Naive thymus-derived CD4-positive, alpha-beta T cell (primary cell): ENCODE data around the gene NBL1. TPM values are rescaled to one million over a fixed set of nuclear protein-coding genes. Genes with fewer than 3 reads are reported as not detected.

Source experiments
- ATAC-seq: fragments of 150-1000 bp; cut with Tn5 transposase; 2 replicates; pipeline ENCODE4 v1.10.0; 2021; ENCODE audit warnings: mild to moderate bottlenecking, moderate library complexity
- CTCF ChIA-PET: fragments of 350-600 bp; sonication (Branson Sonifier 250); formaldehyde crosslinking; loops from one replicate; lab custom pipeline; 2021; ENCODE audit warnings: antibody characterized with exemption; lab: Charles Lee
- POLR2A ChIA-PET: fragments of 350-600 bp; sonication (Branson Sonifier 250); formaldehyde crosslinking; loops from one replicate; lab custom pipeline; 2021; ENCODE audit warnings: antibody characterized with exemption, inconsistent platforms; lab: Charles Lee
- DNase-seq, 9 donors: peaks; one replicate each; pipeline versions ENCODE4 v3.0.0 to v3.0.0-alpha.2; 2020 to 2022; ENCODE audit warnings: mixed read lengths in 1 of 9
- H3K27ac ChIP-seq: one replicate; pipeline ENCODE4 v1.7.0; 2013; ENCODE audit warnings: mild to moderate bottlenecking, low read depth, low read length, moderate library complexity
- H3K27me3 ChIP-seq, 2 donors: one replicate each; pipeline ENCODE4 v1.7.0; 2013; ENCODE audit warnings: low read length in 2 of 2, mild to moderate bottlenecking in 2 of 2, moderate library complexity in 2 of 2; ENCODE audit not compliant: control insufficient read depth in 2 of 2, insufficient read depth in 2 of 2
- H3K36me3 ChIP-seq, 3 experiments: 1 replicate in 2 of 3; 2 replicates in 1 of 3; pipeline ENCODE4 v1.7.0; 2013; ENCODE audit warnings: low read length in 3 of 3, mild to moderate bottlenecking in 3 of 3, moderate library complexity in 1 of 3; ENCODE audit not compliant: insufficient read depth in 3 of 3, control insufficient read depth in 2 of 3
- H3K4me1 ChIP-seq, 2 donors: one replicate each; pipeline ENCODE4 v1.7.0; 2013; ENCODE audit warnings: low read length in 2 of 2, mild to moderate bottlenecking in 2 of 2, moderate library complexity in 1 of 2; ENCODE audit not compliant: control insufficient read depth in 2 of 2, insufficient read depth in 2 of 2
- H3K4me3 ChIP-seq: 2 replicates; pipeline ENCODE4 v1.7.0; 2013; ENCODE audit warnings: mild to moderate bottlenecking, low read length
- H3K9me3 ChIP-seq, 3 experiments: 1 replicate in 2 of 3; 2 replicates in 1 of 3; pipeline ENCODE4 v1.7.0; 2013; ENCODE audit warnings: low read length in 3 of 3; ENCODE audit not compliant: control insufficient read depth in 2 of 3
- H3K27ac Mint-ChIP-seq, 9 donors: one replicate each; pipeline ENCODE4 v1.8.0; 2020 to 2022; ENCODE audit warnings: mixed read lengths in 9 of 9, mild to moderate bottlenecking in 8 of 9, moderate library complexity in 5 of 9, inconsistent platforms in 2 of 9
- H3K27me3 Mint-ChIP-seq, 5 donors: one replicate each; pipeline ENCODE4 v1.8.0; 2021 to 2022; ENCODE audit warnings: mixed read lengths in 5 of 5, mild to moderate bottlenecking in 1 of 5
- H3K36me3 Mint-ChIP-seq, 5 donors: one replicate each; pipeline ENCODE4 v1.8.0; 2020 to 2022; ENCODE audit warnings: mixed read lengths in 5 of 5, mild to moderate bottlenecking in 3 of 5, inconsistent platforms in 1 of 5
- H3K4me1 Mint-ChIP-seq, 7 donors: one replicate each; pipeline ENCODE4 v1.8.0; 2020 to 2022; ENCODE audit warnings: mixed read lengths in 7 of 7, mild to moderate bottlenecking in 3 of 7, inconsistent platforms in 1 of 7
- H3K4me3 Mint-ChIP-seq, 10 donors: one replicate each; pipeline ENCODE4 v1.8.0; 2020 to 2022; ENCODE audit warnings: mild to moderate bottlenecking in 10 of 10, mixed read lengths in 10 of 10, moderate library complexity in 6 of 10, inconsistent platforms in 2 of 10
- H3K9me3 Mint-ChIP-seq, 11 donors: one replicate each; pipeline ENCODE4 v1.8.0; 2020 to 2022; ENCODE audit warnings: mixed read lengths in 11 of 11, mild to moderate bottlenecking in 4 of 11, inconsistent platforms in 1 of 11, moderate library complexity in 1 of 11
- intact Hi-C, 2 donors: fragments of 100-400 bp; cut with micrococcal nuclease; formaldehyde crosslinking; loops; one replicate each; pipeline ENCODE4 v1.15.1; 2023
- polyA plus RNA-seq, 2 donors: library from polyadenylated mRNA; unstranded; fragments of 300-500 nt; fragmentation: Illumina TruSeq; gene quantifications; one replicate each; pipeline ENCODE4 v1.2.3, GENCODE V29; 2021
- total RNA-seq, 6 experiments: library from RNA in 5 of 6; stranded (reverse) in 5 of 6; gene quantifications; 1 replicate in 5 of 6; 2 replicates in 1 of 6; pipeline ENCODE4 v1.2.3 and lab custom pipeline; 2021 to 2026

The NBL1 gene
- total and polyA plus RNA-seq, 7 experiments from 2014 or later = 2.5 to 36.1 (median 22.6) TPM

GRCh38 chr1:19650416-19651140 lies 6.5 kb downstream of the NBL1 start:
- peak overlapping the region in 4 of 9 donors; percentile 31 to 67 (median 50) for H3K27ac Mint-ChIP-seq
- intact Hi-C loops = loop anchor here (1.0 to 10.0 kb wide), 4 partner anchors 68 to 466 kb away; partner anchors contain the start of genes EMC1 (in 1 of the 2) and MRTO4 (in 1 of the 2)

DNA sequence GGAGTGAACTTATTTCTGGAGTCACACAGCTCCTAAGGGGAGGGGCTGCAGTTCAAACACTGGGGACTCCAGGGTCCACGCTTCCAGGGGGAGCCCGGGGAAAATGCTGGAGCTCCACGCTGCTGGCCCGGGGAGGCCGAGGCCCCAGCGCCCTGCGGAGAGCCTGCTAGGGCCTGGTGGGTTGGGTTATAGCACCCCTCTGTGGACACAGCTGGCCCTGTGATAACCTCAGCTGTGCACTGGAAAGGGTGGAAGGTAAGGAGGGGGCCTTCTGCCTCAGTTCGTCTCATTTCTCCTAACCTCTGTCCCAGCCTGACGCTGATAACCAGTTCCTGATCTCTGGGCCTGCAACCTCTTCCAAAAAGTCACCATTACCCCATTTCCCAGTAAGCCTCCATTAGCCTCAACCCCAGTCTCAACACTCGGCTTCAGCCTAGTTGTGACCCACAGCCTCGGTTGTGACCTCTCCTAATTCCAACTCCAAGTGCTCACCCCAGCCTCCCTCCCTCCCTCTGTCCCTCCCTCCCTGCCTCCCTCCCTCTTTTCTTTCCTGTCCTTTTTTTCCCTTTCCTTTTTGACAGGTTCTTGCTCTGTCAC lies 7.1 kb downstream of the NBL1 start:
- Histone ChIP-seq H3K4me1 (peaks cover 3 to 4% of the 10 kb centered on the region in 2 donors), H3K36me3 (no peaks in the 10 kb centered on the region), H3K4me3 (no peak overlapping the region), H3K27ac (no peak overlapping the region), H3K27me3 (no peaks in the 10 kb centered on the region), H3K9me3 (no peaks in the 10 kb centered on the region)
- ChIA-PET CTCF (interaction anchor here (0.6 to 2.1 kb wide), 23 partner anchors 10 to 502 kb away, joined by 3 to 10 read pairs (median 3); partner anchors contain the start of gene UBR4), POLR2A (interaction anchor here (0.6 to 1.0 kb wide), 3 partner anchors 55 to 260 kb away, joined by 3 to 5 read pairs (median 3); a partner anchor contains a TSS)
- peaks cover 0 to 11% (median 0%) of the 10 kb centered on the region in 5 donors for H3K27me3 Mint-ChIP-seq
- peaks cover 10 to 31% (median 18%) of the 10 kb centered on the region in 7 donors for H3K4me1 Mint-ChIP-seq
- ATAC-seq (peak; percentile 60), DNase-seq (peak in 6 of 9 donors; percentile 40 to 55 (median 49))
- intact Hi-C loops = loop anchor here (1.0 to 10.0 kb wide), 4 partner anchors 69 to 466 kb away; partner anchors contain the start of genes EMC1 (in 1 of the 2) and MRTO4 (in 1 of the 2)
- H3K27ac Mint-ChIP-seq = peak overlapping the region in 4 of 9 donors; percentile 12 to 65 (median 43)
- H3K4me3 Mint-ChIP-seq = no peak overlapping the region
- peaks cover 0 to 4% (median 0%) of the 10 kb centered on the region in 11 donors for H3K9me3 Mint-ChIP-seq
- no peaks in the 10 kb centered on the region for H3K36me3 Mint-ChIP-seq

More at GRCh38 chr1:19650416-19651140, 6.5 kb downstream of the NBL1 start:
- Mint-ChIP-seq H3K9me3 (peaks cover 0 to 4% (median 0%) of the 10 kb centered on the region in 11 donors), H3K4me1 (peaks cover 17 to 34% (median 24%) of the 10 kb centered on the region in 7 donors), H3K4me3 (peak overlapping the region in 1 of 10 donors; percentile 51), H3K27me3 (peaks cover 0 to 14% (median 0%) of the 10 kb centered on the region in 5 donors), H3K36me3 (no peaks in the 10 kb centered on the region)
- Histone ChIP-seq H3K4me3 (no peak overlapping the region), H3K27ac (no peak overlapping the region), H3K27me3 (no peaks in the 10 kb centered on the region), H3K36me3 (no peaks in the 10 kb centered on the region), H3K9me3 (no peaks in the 10 kb centered on the region), H3K4me1 (peaks cover 3 to 7% of the 10 kb centered on the region in 2 donors)
- CTCF ChIA-PET = interaction anchor here (0.7 to 2.1 kb wide), 19 partner anchors 9 to 440 kb away, joined by 3 to 10 read pairs (median 3); partner anchors contain the start of gene UBR4
- ATAC-seq = no peak
- POLR2A ChIA-PET = interaction anchor here (0.6 to 1.0 kb wide), 3 partner anchors 54 to 260 kb away, joined by 3 to 5 read pairs (median 3); a partner anchor contains a TSS
- no peak for DNase-seq

DNA sequence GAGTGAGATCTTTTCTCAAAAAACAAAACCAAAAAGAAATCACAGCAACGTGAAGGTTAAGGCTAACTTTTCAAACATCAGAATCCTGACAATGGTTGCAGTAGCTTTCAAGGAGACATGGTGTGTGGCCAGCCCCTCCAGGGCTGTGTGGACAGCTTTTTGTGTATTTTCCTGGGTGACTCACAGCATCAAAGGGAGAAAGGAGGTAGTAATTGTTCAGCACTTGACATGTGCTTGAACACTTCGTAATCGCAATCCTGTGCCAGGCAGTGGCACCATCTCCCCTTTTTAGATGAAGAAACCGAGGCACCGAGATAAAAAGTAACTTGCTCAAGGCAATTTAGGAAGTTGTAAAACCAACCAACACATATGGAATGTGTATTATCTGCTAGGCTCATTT lies 10.3 kb downstream of the NBL1 start:
- intact Hi-C loops = loop anchor here in 1 of 2 donors (10.0 kb wide), 1 partner anchor 470 kb away; no protein-coding TSS in a partner anchor
- Histone ChIP-seq H3K4me3 (no peak overlapping the region), H3K36me3 (no peaks in the 10 kb centered on the region), H3K9me3 (no peaks in the 10 kb centered on the region), H3K27ac (no peak overlapping the region), H3K4me1 (peaks cover 0 to 3% of the 10 kb centered on the region in 2 donors), H3K27me3 (no peaks in the 10 kb centered on the region)
- H3K36me3 Mint-ChIP-seq = peaks cover 0 to 5% (median 0%) of the 10 kb centered on the region in 5 donors
- ChIA-PET CTCF (interaction anchor here (0.6 to 1.9 kb wide), 5 partner anchors 8 to 446 kb away, joined by 3 to 10 read pairs (median 3); no protein-coding TSS in a partner anchor), POLR2A (interaction anchor here (0.6 to 0.7 kb wide), 2 partner anchors 54 to 291 kb away, joined by 3 to 4 read pairs; no protein-coding TSS in a partner anchor)
- H3K4me3 Mint-ChIP-seq = no peak overlapping the region
- DNase-seq (no peak), ATAC-seq (no peak)
- no peak overlapping the region for H3K27ac Mint-ChIP-seq
- peaks cover 0 to 15% (median 2%) of the 10 kb centered on the region in 7 donors for H3K4me1 Mint-ChIP-seq
- H3K9me3 Mint-ChIP-seq = no peaks in the 10 kb centered on the region
- H3K27me3 Mint-ChIP-seq = no peaks in the 10 kb centered on the region

DNA sequence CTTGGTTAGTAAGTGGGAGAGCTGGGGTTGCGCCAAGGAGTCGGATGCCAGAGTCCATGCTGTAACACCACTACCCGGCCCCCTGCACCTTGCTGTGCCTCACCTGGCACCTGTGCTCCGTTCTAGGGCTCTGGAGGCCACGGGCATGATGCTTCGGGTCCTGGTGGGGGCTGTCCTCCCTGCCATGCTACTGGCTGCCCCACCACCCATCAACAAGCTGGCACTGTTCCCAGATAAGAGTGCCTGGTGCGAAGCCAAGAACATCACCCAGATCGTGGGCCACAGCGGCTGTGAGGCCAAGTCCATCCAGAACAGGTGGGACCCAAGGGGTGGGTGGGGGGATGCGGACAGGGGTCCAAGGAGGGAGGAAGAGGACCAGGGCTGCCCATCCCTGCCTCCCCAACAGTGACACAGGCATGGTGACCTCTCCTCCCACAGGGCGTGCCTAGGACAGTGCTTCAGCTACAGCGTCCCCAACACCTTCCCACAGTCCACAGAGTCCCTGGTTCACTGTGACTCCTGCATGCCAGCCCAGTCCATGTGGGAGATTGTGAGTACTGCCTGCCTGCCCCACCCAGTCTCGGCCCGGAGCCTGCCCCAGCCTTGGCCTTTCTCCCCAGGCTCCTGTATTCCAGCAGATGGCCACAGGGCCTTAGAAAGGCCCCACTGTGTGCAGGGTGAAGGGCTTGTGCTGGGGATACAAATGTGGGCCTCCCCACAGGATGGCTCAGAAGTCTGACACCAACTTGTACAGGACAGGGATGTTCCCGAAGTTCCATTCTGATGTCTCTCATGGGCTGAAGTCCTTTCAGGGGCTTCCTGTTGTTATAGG lies 11.0 kb downstream of the NBL1 start:
- POLR2A ChIA-PET = interaction anchor here (0.6 kb wide), 1 partner anchor 292 kb away, joined by 4 read pairs; no protein-coding TSS in a partner anchor
- peaks cover 4 to 18% (median 7%) of the 10 kb centered on the region in 7 donors for H3K4me1 Mint-ChIP-seq
- H3K27me3 Mint-ChIP-seq = no peaks in the 10 kb centered on the region
- Histone ChIP-seq H3K9me3 (no peaks in the 10 kb centered on the region), H3K36me3 (no peaks in the 10 kb centered on the region), H3K4me1 (peaks cover 0 to 3% of the 10 kb centered on the region in 2 donors), H3K27me3 (no peaks in the 10 kb centered on the region), H3K27ac (no peak overlapping the region), H3K4me3 (no peak overlapping the region)
- intact Hi-C loops = loop anchor here in 1 of 2 donors (10.0 kb wide), 1 partner anchor 470 kb away; no protein-coding TSS in a partner anchor
- H3K36me3 Mint-ChIP-seq = peaks cover 0 to 5% (median 0%) of the 10 kb centered on the region in 5 donors
- DNase-seq (no peak), ATAC-seq (no peak)
- CTCF ChIA-PET = interaction anchor here (0.6 to 1.9 kb wide), 2 partner anchors 7 to 446 kb away, joined by 3 to 10 read pairs; no protein-coding TSS in a partner anchor
- H3K27ac Mint-ChIP-seq = no peak overlapping the region
- no peak overlapping the region for H3K4me3 Mint-ChIP-seq
- H3K9me3 Mint-ChIP-seq = no peaks in the 10 kb centered on the region

- intact Hi-C loops = loop anchor here in 1 of 2 donors (10.0 kb wide), 1 partner anchor 471 kb away; no protein-coding TSS in a partner anchor
- ATAC-seq (no peak), DNase-seq (no peak)
- H3K27me3 ChIP-seq = no peaks in the 10 kb centered on the region
- POLR2A ChIA-PET = no interaction called here
- peaks cover 0 to 5% (median 0%) of the 10 kb centered on the region in 5 donors for H3K36me3 Mint-ChIP-seq
- CTCF ChIA-PET = no interaction called here
- H3K9me3 Mint-ChIP-seq = no peaks in the 10 kb centered on the region
- no peak overlapping the region for H3K27ac ChIP-seq
- H3K36me3 ChIP-seq = no peaks in the 10 kb centered on the region
- no peaks in the 10 kb centered on the region for H3K27me3 Mint-ChIP-seq
- peaks cover 0 to 3% of the 10 kb centered on the region in 2 donors for H3K4me1 ChIP-seq
- no peak overlapping the region for H3K4me3 Mint-ChIP-seq
- no peak overlapping the region for H3K4me3 ChIP-seq
- H3K9me3 ChIP-seq = no peaks in the 10 kb centered on the region
- H3K27ac Mint-ChIP-seq = peak overlapping the region in 1 of 9 donors; percentile 28
- peaks cover 4 to 21% (median 7%) of the 10 kb centered on the region in 7 donors for H3K4me1 Mint-ChIP-seq
Measured at GRCh38 chr1:19655718-19656080, 11.6 kb downstream of the NBL1 start.
